Mesothelial cell of epicardium (in vitro differentiated cells): ENCODE data around the gene PLGRKT. TPM values are rescaled to one million over a fixed set of nuclear protein-coding genes. Genes with fewer than 3 reads are reported as not detected.

ENCODE experiments used
- DNase-seq, 2 experiments: peaks; one replicate each; pipeline ENCODE4 v3.0.0; 2021; ENCODE audit warnings: low spot score in 2 of 2; ENCODE audit not compliant: unreplicated experiment in 2 of 2
- H3K27ac Mint-ChIP-seq: 2 replicates; pipeline ENCODE4 v1.8.0; 2021; ENCODE audit warnings: mixed read lengths
- H3K27me3 Mint-ChIP-seq: 2 replicates; pipeline ENCODE4 v1.8.0; 2021; ENCODE audit warnings: low read depth, mixed read lengths
- H3K36me3 Mint-ChIP-seq: 2 replicates; pipeline ENCODE4 v1.8.0; 2021; ENCODE audit warnings: mixed read lengths
- H3K4me1 Mint-ChIP-seq: 2 replicates; pipeline ENCODE4 v1.8.0; 2021; ENCODE audit warnings: mixed read lengths
- H3K4me3 Mint-ChIP-seq: 2 replicates; pipeline ENCODE4 v1.8.0; 2021; ENCODE audit warnings: mild to moderate bottlenecking, moderate library complexity, mixed read lengths
- H3K9me3 Mint-ChIP-seq: 2 replicates; pipeline ENCODE4 v1.8.0; 2021; ENCODE audit warnings: mixed read lengths
- CTCF ChIP-seq: fragments of 200-600 bp; sonication (generic); IDR thresholded peaks from one replicate; pipeline ENCODE4 v1.5.0; 2021; ENCODE audit warnings: antibody characterized with exemption; ENCODE audit not compliant: unreplicated experiment
- total RNA-seq: library from RNA; stranded (reverse); gene quantifications from 3 replicates; pipeline ENCODE4 v1.2.1, GENCODE V29; 2021

The PLGRKT gene
- total RNA-seq, 1 donor from 2014 or later = 19.6 TPM

- no peak overlapping the region for H3K4me3 Mint-ChIP-seq
- H3K9me3 Mint-ChIP-seq = no peaks in the 10 kb centered on the region
- no peak for DNase-seq
- H3K36me3 Mint-ChIP-seq = no peaks in the 10 kb centered on the region
- H3K4me1 Mint-ChIP-seq = peaks cover 4% of the 10 kb centered on the region
- no peak for TF ChIP-seq CTCF
- no peaks in the 10 kb centered on the region for H3K27me3 Mint-ChIP-seq
- H3K27ac Mint-ChIP-seq = no peak overlapping the region
Measured at GRCh38 chr9:5375091-5375490, 62.6 kb downstream of the PLGRKT start.

- no peak overlapping the region for H3K4me3 Mint-ChIP-seq
- no peak for DNase-seq
- H3K36me3 Mint-ChIP-seq = peaks cover 7% of the 10 kb centered on the region
- H3K27me3 Mint-ChIP-seq = no peaks in the 10 kb centered on the region
- peaks cover 7% of the 10 kb centered on the region for H3K9me3 Mint-ChIP-seq
- TF ChIP-seq CTCF = no peak
- H3K27ac Mint-ChIP-seq = no peak overlapping the region
- peaks cover 4% of the 10 kb centered on the region for H3K4me1 Mint-ChIP-seq
Measured at GRCh38 chr9:5364294-5365024, 73.3 kb downstream of the PLGRKT start.

- Mint-ChIP-seq H3K4me1 (peaks cover 7% of the 10 kb centered on the region), H3K27me3 (no peaks in the 10 kb centered on the region), H3K36me3 (peaks cover 9% of the 10 kb centered on the region), H3K4me3 (no peak overlapping the region), H3K27ac (no peak overlapping the region), H3K9me3 (peaks cover 6% of the 10 kb centered on the region)
- DNase-seq = no peak
- no peak for TF ChIP-seq CTCF
Measured at GRCh38 chr9:5361326-5362010, 76.3 kb downstream of the PLGRKT start.

- H3K4me3 Mint-ChIP-seq = no peak overlapping the region
- no peak for TF ChIP-seq CTCF
Measured at GRCh38 chr9:5360341-5360740, 77.4 kb downstream of the PLGRKT start.

GRCh38 chr9:5357431-5358105 lies 80.2 kb downstream of the PLGRKT start:
- Mint-ChIP-seq H3K9me3 (peaks cover 6% of the 10 kb centered on the region), H3K4me1 (peaks cover 20% of the 10 kb centered on the region), H3K27me3 (no peaks in the 10 kb centered on the region), H3K27ac (no peak overlapping the region), H3K4me3 (no peak overlapping the region), H3K36me3 (peaks cover 9% of the 10 kb centered on the region)
- no peak for TF ChIP-seq CTCF
- no peak for DNase-seq

More at GRCh38 chr9:5360341-5360740, 77.4 kb downstream of the PLGRKT start:
- H3K4me1 Mint-ChIP-seq = peaks cover 9% of the 10 kb centered on the region
- no peak for DNase-seq
- H3K27ac Mint-ChIP-seq = no peak overlapping the region
- peaks cover 6% of the 10 kb centered on the region for H3K9me3 Mint-ChIP-seq
- H3K36me3 Mint-ChIP-seq = peaks cover 9% of the 10 kb centered on the region
- H3K27me3 Mint-ChIP-seq = no peaks in the 10 kb centered on the region
